ENCODE data around the gene CSF1. TPM values are rescaled to one million over a fixed set of nuclear protein-coding genes. Genes with fewer than 3 reads are reported as not detected.

Gene CSF1
- total and polyA plus RNA-seq, 2 of the 13 experiments (the other 11 are each of a cell fraction or from before 2014, with no cell fraction given): 4.6 to 13.3 TPM

- TF ChIP-seq ZNF138 (CRISPR knock-in tag; IDR thresholded peaks at IDR 0.05; ENCODE audit: low read depth) (no peak), NBN (conservative IDR thresholded peaks at IDR 0.05) (no peak), MAFG (CRISPR knock-in tag; IDR thresholded peaks at IDR 0.05) (no peak), MYC (CRISPR knock-in tag; IDR thresholded peaks at IDR 0.05; ENCODE audit: borderline replicate concordance) (no peak), SOX6 (IDR thresholded peaks at IDR 0.05) (no peak), SOX6 (CRISPR knock-in tag; IDR thresholded peaks at IDR 0.05) (peak; percentile 83), ZNF34 (CRISPR knock-in tag; IDR thresholded peaks at IDR 0.05; ENCODE audit: borderline replicate concordance) (no peak), ZNF749 (CRISPR knock-in tag; IDR thresholded peaks at IDR 0.05; ENCODE audit: borderline replicate concordance) (no peak), ZNF557 (CRISPR knock-in tag; IDR thresholded peaks at IDR 0.05) (no peak), TGIF2 (CRISPR knock-in tag; IDR thresholded peaks at IDR 0.05) (peak; percentile 59; the same call in 1 of the 2 replicates), HNRNPK (IDR thresholded peaks at IDR 0.05; ENCODE audit: low read depth, low read length, poor library complexity, severe bottlenecking) (no peak), RORA (CRISPR knock-in tag; IDR thresholded peaks at IDR 0.05) (no peak), ZNF563 (CRISPR knock-in tag; IDR thresholded peaks at IDR 0.05) (peak; percentile 30; the same call in 1 of the 2 replicates), JUND (CRISPR knock-in tag; IDR thresholded peaks at IDR 0.05) (0 out of 2 replicates have a peak, but pooled peaks have one; percentile 13), ARNT2 (CRISPR knock-in tag; IDR thresholded peaks at IDR 0.05; ENCODE audit: low read depth) (no peak), ZNF136 (CRISPR knock-in tag; IDR thresholded peaks at IDR 0.05; ENCODE audit: low read depth) (no peak), ZNF577 (CRISPR knock-in tag; IDR thresholded peaks at IDR 0.05; ENCODE audit: borderline replicate concordance, low read depth) (no peak), ZNF543 (CRISPR knock-in tag; IDR thresholded peaks at IDR 0.05) (no peak)
- TF ChIP-seq, protein P1, sequence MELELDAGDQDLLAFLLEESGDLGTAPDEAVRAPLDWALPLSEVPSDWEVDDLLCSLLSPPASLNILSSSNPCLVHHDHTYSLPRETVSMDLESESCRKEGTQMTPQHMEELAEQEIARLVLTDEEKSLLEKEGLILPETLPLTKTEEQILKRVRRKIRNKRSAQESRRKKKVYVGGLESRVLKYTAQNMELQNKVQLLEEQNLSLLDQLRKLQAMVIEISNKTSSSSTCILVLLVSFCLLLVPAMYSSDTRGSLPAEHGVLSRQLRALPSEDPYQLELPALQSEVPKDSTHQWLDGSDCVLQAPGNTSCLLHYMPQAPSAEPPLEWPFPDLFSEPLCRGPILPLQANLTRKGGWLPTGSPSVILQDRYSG (CRISPR knock-in tag; IDR thresholded peaks at IDR 0.05): no peak
- TF ChIP-seq, protein P2, sequence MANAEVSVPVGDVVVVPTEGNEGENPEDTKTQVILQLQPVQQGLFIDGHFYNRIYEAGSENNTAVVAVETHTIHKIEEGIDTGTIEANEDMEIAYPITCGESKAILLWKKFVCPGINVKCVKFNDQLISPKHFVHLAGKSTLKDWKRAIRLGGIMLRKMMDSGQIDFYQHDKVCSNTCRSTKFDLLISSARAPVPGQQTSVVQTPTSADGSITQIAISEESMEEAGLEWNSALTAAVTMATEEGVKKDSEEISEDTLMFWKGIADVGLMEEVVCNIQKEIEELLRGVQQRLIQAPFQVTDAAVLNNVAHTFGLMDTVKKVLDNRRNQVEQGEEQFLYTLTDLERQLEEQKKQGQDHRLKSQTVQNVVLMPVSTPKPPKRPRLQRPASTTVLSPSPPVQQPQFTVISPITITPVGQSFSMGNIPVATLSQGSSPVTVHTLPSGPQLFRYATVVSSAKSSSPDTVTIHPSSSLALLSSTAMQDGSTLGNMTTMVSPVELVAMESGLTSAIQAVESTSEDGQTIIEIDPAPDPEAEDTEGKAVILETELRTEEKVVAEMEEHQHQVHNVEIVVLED (CRISPR knock-in tag; IDR thresholded peaks at IDR 0.05; ENCODE audit: borderline replicate concordance): no peak
- TF ChIP-seq, protein P3, sequence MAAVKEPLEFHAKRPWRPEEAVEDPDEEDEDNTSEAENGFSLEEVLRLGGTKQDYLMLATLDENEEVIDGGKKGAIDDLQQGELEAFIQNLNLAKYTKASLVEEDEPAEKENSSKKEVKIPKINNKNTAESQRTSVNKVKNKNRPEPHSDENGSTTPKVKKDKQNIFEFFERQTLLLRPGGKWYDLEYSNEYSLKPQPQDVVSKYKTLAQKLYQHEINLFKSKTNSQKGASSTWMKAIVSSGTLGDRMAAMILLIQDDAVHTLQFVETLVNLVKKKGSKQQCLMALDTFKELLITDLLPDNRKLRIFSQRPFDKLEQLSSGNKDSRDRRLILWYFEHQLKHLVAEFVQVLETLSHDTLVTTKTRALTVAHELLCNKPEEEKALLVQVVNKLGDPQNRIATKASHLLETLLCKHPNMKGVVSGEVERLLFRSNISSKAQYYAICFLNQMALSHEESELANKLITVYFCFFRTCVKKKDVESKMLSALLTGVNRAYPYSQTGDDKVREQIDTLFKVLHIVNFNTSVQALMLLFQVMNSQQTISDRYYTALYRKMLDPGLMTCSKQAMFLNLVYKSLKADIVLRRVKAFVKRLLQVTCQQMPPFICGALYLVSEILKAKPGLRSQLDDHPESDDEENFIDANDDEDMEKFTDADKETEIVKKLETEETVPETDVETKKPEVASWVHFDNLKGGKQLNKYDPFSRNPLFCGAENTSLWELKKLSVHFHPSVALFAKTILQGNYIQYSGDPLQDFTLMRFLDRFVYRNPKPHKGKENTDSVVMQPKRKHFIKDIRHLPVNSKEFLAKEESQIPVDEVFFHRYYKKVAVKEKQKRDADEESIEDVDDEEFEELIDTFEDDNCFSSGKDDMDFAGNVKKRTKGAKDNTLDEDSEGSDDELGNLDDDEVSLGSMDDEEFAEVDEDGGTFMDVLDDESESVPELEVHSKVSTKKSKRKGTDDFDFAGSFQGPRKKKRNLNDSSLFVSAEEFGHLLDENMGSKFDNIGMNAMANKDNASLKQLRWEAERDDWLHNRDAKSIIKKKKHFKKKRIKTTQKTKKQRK (IDR thresholded peaks at IDR 0.05; ENCODE audit: low read length): no peak
- TF ChIP-seq, protein P4, sequence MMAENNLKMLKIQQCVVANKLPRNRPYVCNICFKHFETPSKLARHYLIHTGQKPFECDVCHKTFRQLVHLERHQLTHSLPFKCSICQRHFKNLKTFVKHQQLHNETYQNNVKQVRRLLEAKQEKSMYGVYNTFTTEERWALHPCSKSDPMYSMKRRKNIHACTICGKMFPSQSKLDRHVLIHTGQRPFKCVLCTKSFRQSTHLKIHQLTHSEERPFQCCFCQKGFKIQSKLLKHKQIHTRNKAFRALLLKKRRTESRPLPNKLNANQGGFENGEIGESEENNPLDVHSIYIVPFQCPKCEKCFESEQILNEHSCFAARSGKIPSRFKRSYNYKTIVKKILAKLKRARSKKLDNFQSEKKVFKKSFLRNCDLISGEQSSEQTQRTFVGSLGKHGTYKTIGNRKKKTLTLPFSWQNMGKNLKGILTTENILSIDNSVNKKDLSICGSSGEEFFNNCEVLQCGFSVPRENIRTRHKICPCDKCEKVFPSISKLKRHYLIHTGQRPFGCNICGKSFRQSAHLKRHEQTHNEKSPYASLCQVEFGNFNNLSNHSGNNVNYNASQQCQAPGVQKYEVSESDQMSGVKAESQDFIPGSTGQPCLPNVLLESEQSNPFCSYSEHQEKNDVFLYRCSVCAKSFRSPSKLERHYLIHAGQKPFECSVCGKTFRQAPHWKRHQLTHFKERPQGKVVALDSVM (CRISPR knock-in tag; IDR thresholded peaks at IDR 0.05): no peak
Observed at GRCh38 chr1:109935451-109935900, 24.8 kb downstream of the CSF1 start (continued).

Data from HepG2 (cell line).